SK-N-SH (cell line): ENCODE measurements around the gene USP48. TPM values are rescaled to one million over a fixed set of nuclear protein-coding genes. Genes with fewer than 3 reads are reported as not detected.

Source experiments
- CTCF ChIA-PET: fragments of 300-600, 350-600 bp; formaldehyde crosslinking; extraction: SDS; loops from one replicate; lab custom pipeline; 2021; lab: Yijun Ruan, JAX
- POLR2A ChIA-PET: fragments of 350-600 bp; sonication (Branson Sonifier 250); formaldehyde crosslinking; extraction: SDS; loops from one replicate; lab custom pipeline; 2020; ENCODE audit warnings: antibody characterized with exemption, inconsistent platforms; lab: Yijun Ruan, JAX
- DNase-seq: peaks from one replicate; pipeline ENCODE4 v3.0.0; 2012
- H2AFZ ChIP-seq: fragments of 200-600 bp; sonication (generic); 2 replicates; pipeline ENCODE4 v1.8.1; 2016; ENCODE audit warnings: antibody characterized with exemption, mild to moderate bottlenecking, low read depth
- H3F3A ChIP-seq: fragments of 200-600 bp; sonication (generic); replicated peaks from 2 replicates; pipeline ENCODE3; 2016; ENCODE audit warnings: antibody characterized with exemption, mild to moderate bottlenecking; ENCODE audit not compliant: insufficient read depth
- H3K27ac ChIP-seq, 2 experiments: fragments of 200-500 bp in 1 of 2; fragments of 200-600 bp in 1 of 2; sonication (Bioruptor generic) in 1 of 2; sonication (generic), shearing (Covaris generic) in 1 of 2; 2 replicates each; pipeline versions ENCODE4 v1.5.1 to v1.6.1; 2014 to 2016; ENCODE audit warnings: low read depth in 2 of 2, inconsistent platforms in 1 of 2, low read length in 1 of 2, mild to moderate bottlenecking in 1 of 2, mixed read lengths in 1 of 2
- H3K27me3 ChIP-seq: fragments of 200-600 bp; sonication (generic), shearing (Covaris generic); 2 replicates; pipeline ENCODE4 v1.6.1; 2016; ENCODE audit warnings: mixed run types; ENCODE audit not compliant: insufficient read depth
- H3K36me3 ChIP-seq, 2 experiments: fragments of 200-500 bp in 1 of 2; fragments of 200-600 bp in 1 of 2; sonication (Bioruptor generic) in 1 of 2; sonication (generic) in 1 of 2; replicated peaks in 1 of 2; 2 replicates each; pipeline versions ENCODE3 to v1.5.1; 2014 to 2016; ENCODE audit warnings: low read length in 1 of 2, mild to moderate bottlenecking in 1 of 2; ENCODE audit not compliant: insufficient read depth in 2 of 2, control insufficient read depth in 1 of 2
- H3K4me1 ChIP-seq, 2 experiments: fragments of 200-500 bp in 1 of 2; fragments of 200-600 bp in 1 of 2; sonication (Bioruptor generic) in 1 of 2; sonication (generic), shearing (Covaris generic) in 1 of 2; 2 replicates each; pipeline versions ENCODE4 v1.5.1 to v1.6.1; 2014 to 2016; ENCODE audit warnings: low read depth in 1 of 2, low read length in 1 of 2, mixed run types in 1 of 2; ENCODE audit not compliant: insufficient read depth in 2 of 2, control insufficient read depth in 1 of 2
- H3K4me2 ChIP-seq: fragments of 200-600 bp; sonication (generic), shearing (Covaris generic); 2 replicates; pipeline ENCODE4 v1.6.1; 2017; ENCODE audit warnings: mixed run types
- H3K4me3 ChIP-seq, 2 experiments: fragments of 200-500 bp in 1 of 2; fragments of 200-600 bp in 1 of 2; sonication (Bioruptor generic) in 1 of 2; sonication (generic), shearing (Covaris generic) in 1 of 2; 2 replicates each; pipeline versions ENCODE4 v1.5.1 to v1.8.1; 2014 to 2016; ENCODE audit warnings: low read depth in 2 of 2, inconsistent platforms in 1 of 2, low read length in 1 of 2, mild to moderate bottlenecking in 1 of 2, mixed read lengths in 1 of 2, moderate library complexity in 1 of 2
- H3K79me2 ChIP-seq: fragments of 200-600 bp; sonication (generic); 2 replicates; pipeline ENCODE4 v1.8.1; 2017; ENCODE audit warnings: mild to moderate bottlenecking; ENCODE audit not compliant: insufficient read depth
- H3K9ac ChIP-seq: fragments of 200-600 bp; sonication (generic); 2 replicates; pipeline ENCODE4 v1.6.1; 2017; ENCODE audit warnings: mixed run types
- H3K9me2 ChIP-seq: fragments of 200-600 bp; sonication (generic); 2 replicates; pipeline ENCODE4 v1.6.1; 2017; ENCODE audit warnings: mixed run types
- H3K9me3 ChIP-seq: fragments of 200-600 bp; sonication (generic); 2 replicates; pipeline ENCODE4 v1.6.1; 2017; ENCODE audit warnings: mixed run types, mild to moderate bottlenecking, moderate library complexity
- H4K20me1 ChIP-seq: fragments of 200-600 bp; sonication (generic); 2 replicates; pipeline ENCODE4 v1.6.1; 2017; ENCODE audit warnings: mild to moderate bottlenecking, mixed run types; ENCODE audit not compliant: insufficient read depth
- GATA2 ChIP-seq: sonication (generic); formaldehyde crosslinking; IDR thresholded peaks from 2 replicates; pipeline ENCODE4 v1.5.0; 2020; ENCODE audit warnings: mild to moderate bottlenecking, missing genetic modification reagents
- MAX ChIP-seq: IDR thresholded peaks from 2 replicates; pipeline ENCODE4 v1.4.0; 2012; ENCODE audit warnings: low read depth
- MXI1 ChIP-seq: IDR thresholded peaks from 2 replicates; pipeline ENCODE4 v1.6.1; 2012; ENCODE audit warnings: mild to moderate bottlenecking, low read depth, low read length, improper control_type of control experiment
- NRF1 ChIP-seq: IDR thresholded peaks from 2 replicates; pipeline ENCODE4 v1.6.1; 2012; ENCODE audit warnings: low read depth, mild to moderate bottlenecking, low read length
- PBX3 ChIP-seq: IDR thresholded peaks from 2 replicates; pipeline ENCODE4; 2012
- RCOR1 ChIP-seq: fragments of 150-350 bp; IDR thresholded peaks from 2 replicates; pipeline ENCODE4 v1.6.1; 2017; ENCODE audit warnings: antibody characterized with exemption, low read length
- SIN3A ChIP-seq: IDR thresholded peaks from 2 replicates; pipeline ENCODE4 v1.6.1; 2012; ENCODE audit warnings: low read depth, mild to moderate bottlenecking, low read length, moderate library complexity, borderline replicate concordance
- TAF1 ChIP-seq: IDR thresholded peaks from 2 replicates; pipeline ENCODE4 v1.6.1; 2012; ENCODE audit warnings: low read depth, mild to moderate bottlenecking, low read length, moderate library complexity, borderline replicate concordance
- USF2 ChIP-seq: fragments of 150-350 bp; IDR thresholded peaks from 2 replicates; pipeline ENCODE4 v1.6.1; 2017; ENCODE audit warnings: antibody characterized with exemption, low read length, low read depth, borderline replicate concordance
- WGBS: methylation state at CpG from one replicate; pipeline ENCODE4 v1.1.6; 2017; ENCODE audit warnings: low lambda C conversion rate; 5-methylcytosine and 5-hydroxymethylcytosine counted together
- polyA plus RNA-seq, 3 experiments: library from polyadenylated mRNA; depleted of rRNA; stranded (reverse); fragments of >200 nt; gene quantifications; 2 replicates each; pipeline ENCODE4 v1.2.3, GENCODE V29; 2012
- TF ChIP-seq, protein P1 (sequence below): IDR thresholded peaks from 2 replicates; pipeline ENCODE4 v1.6.1; 2012; ENCODE audit warnings: mild to moderate bottlenecking, low read depth, low read length, moderate library complexity

The USP48 gene
- polyA plus RNA-seq, 1 of the 3 experiments (the other 2 are of a cell fraction): 13.6 TPM

DNA sequence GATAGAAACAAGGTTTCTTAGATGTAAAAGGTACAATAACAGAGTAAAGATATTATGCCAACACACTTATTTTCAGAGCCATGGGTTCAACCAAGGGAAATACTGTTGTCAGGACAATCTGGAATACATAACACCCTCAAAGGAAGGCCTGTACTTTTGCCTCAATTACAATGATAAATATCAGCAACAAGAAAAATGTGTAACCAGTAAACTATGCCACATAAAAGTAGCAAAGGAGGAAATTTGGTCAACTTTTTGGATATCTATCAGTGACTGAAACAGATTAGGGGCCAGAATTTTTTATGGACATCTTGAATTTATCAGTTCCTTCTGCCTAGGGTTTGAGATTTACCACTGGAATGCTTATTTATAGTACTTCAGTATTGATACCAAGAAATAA lies 89.2 kb downstream of the USP48 start:
- no peak for DNase-seq
- ChIA-PET POLR2A (no interaction called here), CTCF (interaction anchor here (1.1 kb wide), 1 partner anchor 9 kb away, joined by 5 read pairs; no protein-coding TSS in a partner anchor)
- no peaks in the 10 kb centered on the region for H3K4me1 ChIP-seq
- no peak overlapping the region; a peak in 1 of 4 replicates for H3K27ac ChIP-seq
- no peaks in the 10 kb centered on the region for H3F3A ChIP-seq
- TF ChIP-seq USF2 (no peak), TAF1 (no peak), NRF1 (no peak), PBX3 (no peak), MAX (no peak), SIN3A (no peak), MXI1 (no peak), GATA2 (CRISPR knock-in tag) (no peak), RCOR1 (no peak)
- TF ChIP-seq, protein P1, sequence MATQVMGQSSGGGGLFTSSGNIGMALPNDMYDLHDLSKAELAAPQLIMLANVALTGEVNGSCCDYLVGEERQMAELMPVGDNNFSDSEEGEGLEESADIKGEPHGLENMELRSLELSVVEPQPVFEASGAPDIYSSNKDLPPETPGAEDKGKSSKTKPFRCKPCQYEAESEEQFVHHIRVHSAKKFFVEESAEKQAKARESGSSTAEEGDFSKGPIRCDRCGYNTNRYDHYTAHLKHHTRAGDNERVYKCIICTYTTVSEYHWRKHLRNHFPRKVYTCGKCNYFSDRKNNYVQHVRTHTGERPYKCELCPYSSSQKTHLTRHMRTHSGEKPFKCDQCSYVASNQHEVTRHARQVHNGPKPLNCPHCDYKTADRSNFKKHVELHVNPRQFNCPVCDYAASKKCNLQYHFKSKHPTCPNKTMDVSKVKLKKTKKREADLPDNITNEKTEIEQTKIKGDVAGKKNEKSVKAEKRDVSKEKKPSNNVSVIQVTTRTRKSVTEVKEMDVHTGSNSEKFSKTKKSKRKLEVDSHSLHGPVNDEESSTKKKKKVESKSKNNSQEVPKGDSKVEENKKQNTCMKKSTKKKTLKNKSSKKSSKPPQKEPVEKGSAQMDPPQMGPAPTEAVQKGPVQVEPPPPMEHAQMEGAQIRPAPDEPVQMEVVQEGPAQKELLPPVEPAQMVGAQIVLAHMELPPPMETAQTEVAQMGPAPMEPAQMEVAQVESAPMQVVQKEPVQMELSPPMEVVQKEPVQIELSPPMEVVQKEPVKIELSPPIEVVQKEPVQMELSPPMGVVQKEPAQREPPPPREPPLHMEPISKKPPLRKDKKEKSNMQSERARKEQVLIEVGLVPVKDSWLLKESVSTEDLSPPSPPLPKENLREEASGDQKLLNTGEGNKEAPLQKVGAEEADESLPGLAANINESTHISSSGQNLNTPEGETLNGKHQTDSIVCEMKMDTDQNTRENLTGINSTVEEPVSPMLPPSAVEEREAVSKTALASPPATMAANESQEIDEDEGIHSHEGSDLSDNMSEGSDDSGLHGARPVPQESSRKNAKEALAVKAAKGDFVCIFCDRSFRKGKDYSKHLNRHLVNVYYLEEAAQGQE: no peak
- peaks cover 4% of the 10 kb centered on the region for H3K79me2 ChIP-seq
- H3K36me3 ChIP-seq: peaks cover 38 to 60% of the 10 kb centered on the region in 2 experiments
- H3K9me3 ChIP-seq: no peaks in the 10 kb centered on the region
- H3K9me2 ChIP-seq: no peaks in the 10 kb centered on the region
- no peaks in the 10 kb centered on the region for H4K20me1 ChIP-seq
- no peak overlapping the region for H2AFZ ChIP-seq
- H3K27me3 ChIP-seq: no peaks in the 10 kb centered on the region
- no peak overlapping the region for H3K4me2 ChIP-seq
- H3K4me3 ChIP-seq: no peak overlapping the region
- no peak overlapping the region for H3K9ac ChIP-seq

DNA sequence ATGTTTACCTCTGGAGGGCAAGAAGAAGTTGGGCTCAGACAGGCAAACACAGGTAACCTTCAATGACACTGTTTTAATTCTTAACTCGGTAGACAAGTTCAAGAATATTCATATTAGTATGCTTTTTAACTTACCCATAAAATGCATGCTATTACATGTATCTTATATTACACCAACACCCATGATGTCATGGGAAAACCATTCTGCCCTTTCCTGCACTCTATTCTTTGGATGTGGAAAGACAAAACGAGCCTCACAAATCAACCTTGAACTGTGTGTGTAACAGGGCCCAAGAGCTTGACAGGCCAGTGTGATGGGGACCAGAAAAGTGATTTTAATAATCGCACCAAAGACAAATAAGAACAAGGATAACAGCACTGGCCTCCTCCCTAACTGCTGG lies 91.2 kb downstream of the USP48 start:
- H3K4me2 ChIP-seq: no peak overlapping the region
- H3K4me3 ChIP-seq: no peak overlapping the region
- peaks cover 51 to 68% of the 10 kb centered on the region in 2 experiments for H3K36me3 ChIP-seq
- no peaks in the 10 kb centered on the region for H3K4me1 ChIP-seq
- no peak overlapping the region for H3K9ac ChIP-seq
- no peak for DNase-seq
- H3F3A ChIP-seq: no peaks in the 10 kb centered on the region
- ChIA-PET CTCF (no interaction called here), POLR2A (no interaction called here)
- no peaks in the 10 kb centered on the region for H3K27me3 ChIP-seq
- no peak overlapping the region for H3K27ac ChIP-seq
- 100% methylated on average over 3 of the region's 3 CpGs for WGBS
- no peaks in the 10 kb centered on the region for H3K9me3 ChIP-seq
- H3K9me2 ChIP-seq: no peaks in the 10 kb centered on the region
- no peaks in the 10 kb centered on the region for H4K20me1 ChIP-seq
- H3K79me2 ChIP-seq: peaks cover 4% of the 10 kb centered on the region
- no peak overlapping the region for H2AFZ ChIP-seq
- no peak for TF ChIP-seq MXI1
